ENCODE data around the gene RAB44.
A peak's percentile ranks its signal among the peaks of the same experiment; 100 is the strongest.
"Not testable (repeated sequence)": the region's sequence is repeated elsewhere in the genome, so short reads cannot be mapped to it uniquely, and the experiment has no call there.

The RAB44 gene

DNA sequence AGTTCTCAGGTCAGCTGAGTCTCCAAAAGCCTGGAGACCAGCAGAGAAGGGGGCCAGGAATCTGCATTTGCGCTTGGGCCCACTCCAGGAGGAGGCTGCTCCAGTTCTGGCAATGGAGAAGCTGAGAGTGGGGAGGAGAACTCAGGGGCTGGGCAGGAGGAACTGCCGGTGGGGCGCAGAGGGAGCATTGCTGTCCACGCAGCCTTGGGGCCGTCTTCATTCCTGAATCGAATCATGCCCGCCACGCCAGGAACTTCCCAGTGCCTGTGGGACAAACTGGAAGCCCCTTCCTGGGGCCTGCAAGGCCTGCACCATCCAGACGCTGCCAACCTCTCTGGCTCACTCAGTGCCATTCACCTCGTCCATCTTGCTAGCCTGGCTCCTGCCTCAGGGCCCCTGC lies 16.9 kb downstream of the RAB44 start:
- DNase-seq, result no peak

DNA sequence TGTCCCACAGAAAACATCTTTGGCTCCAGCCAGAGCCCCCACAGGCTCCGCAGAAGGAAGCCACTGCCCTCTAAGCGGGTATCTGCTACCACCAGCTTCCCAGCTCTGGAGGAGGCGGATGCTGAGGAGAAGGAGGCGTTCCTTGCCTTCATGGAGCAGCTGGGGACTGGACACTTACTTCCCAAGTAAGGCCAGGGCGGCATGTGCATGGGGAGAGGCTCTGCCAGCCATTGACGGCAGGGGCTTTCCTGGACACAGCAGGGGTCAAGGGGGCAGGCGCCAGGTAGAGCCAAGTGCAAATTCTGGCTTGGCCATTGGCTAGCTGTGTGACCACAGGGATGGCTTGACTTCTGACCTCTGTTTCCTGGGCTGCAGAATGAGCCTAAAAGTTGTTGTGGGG lies 17.8 kb downstream of the RAB44 start:
- no peak for DNase-seq

DNA sequence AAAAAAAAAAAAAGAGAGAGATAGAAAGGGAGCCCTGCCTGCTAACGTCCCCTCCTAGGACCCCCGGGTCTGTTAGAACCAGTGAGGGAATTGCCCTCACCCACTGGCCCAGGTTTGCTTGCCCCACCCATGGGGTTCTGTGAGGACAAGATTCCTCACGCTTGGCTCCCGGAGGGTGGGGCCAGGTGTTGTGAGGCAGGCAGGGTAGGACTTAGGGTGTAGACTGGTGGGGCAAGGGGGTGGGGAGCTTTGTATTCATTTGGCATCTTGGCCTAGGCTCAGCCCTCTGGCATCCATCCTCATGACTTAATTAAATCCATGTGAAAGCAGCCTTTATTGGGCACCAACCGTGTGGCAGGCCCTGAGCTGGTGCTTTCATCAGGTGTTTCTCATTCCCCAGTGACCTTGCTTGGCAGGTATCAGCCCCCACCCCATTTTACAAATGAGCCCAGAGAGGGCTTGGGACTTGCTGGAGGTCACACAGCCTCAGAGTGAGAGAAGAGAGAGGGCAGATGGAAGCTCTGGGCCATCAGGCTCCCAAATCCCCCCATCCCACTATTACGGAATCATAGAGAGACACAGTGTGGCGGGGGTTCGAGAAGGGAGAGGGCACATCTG lies 19.0 kb downstream of the RAB44 start:
- no peak for DNase-seq

DNA sequence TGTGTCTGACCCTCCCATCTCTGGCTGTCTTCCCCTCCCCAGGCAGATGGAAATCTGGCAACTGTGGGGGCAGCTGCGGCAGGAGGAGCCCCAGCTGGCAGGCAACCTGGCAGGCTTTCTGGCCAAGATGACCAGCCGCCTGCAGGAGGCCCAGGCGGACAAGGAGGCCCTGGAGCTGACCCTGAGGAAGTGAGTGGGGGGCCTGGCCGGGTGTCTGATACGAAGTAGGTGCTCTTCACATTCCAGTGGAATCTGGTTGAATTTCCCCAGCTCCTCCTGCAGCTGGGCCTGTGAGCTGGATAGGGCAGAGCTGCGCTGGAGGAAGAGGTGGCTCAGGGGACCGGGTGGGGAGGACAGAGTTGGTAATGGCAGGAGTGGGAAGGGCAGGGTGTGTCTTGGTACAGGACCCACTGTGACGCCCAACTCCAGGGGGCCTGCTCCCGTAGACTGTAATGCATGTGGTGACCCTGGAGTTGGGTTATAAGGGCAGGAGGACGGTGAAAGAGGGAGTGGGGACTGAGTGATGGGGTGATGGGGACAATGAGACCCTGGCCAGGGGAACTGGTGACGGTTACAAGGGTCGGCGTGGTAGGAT lies 19.7 kb downstream of the RAB44 start:
- no peak for DNase-seq

DNA sequence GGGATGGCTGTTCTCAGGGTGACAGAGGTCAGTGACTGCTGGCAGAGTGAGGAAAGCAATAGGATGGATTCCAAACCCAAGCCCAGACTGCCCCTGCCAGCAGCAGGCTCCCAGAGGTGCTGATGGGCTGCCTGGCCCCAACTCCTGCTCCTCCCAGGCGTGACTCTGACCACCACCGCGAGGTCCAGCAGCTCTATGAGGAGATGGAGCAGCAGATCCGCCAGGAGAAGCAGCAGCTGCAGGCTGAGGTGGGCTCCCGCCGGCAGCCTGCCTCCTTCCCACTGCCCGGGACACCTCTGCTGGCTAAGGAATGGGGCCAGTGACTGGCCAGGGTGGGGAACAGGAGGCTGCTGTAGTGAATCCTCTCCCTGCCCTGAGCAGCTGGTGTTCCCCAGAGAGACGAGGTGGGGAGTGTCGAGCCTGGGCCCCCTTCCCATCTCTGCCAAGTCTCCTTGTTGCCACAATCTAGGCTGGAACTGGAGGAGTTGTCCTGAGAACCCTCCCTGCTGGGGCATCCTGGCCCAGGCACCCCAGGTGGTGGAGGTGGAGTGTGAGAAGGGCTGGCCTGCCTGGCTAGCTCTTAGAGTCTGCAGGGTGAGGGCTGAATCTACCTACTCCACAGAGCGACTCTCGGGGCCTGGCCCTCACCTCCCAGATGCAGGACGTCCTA lies 20.4 kb downstream of the RAB44 start:
- DNase-seq, result no peak

DNA sequence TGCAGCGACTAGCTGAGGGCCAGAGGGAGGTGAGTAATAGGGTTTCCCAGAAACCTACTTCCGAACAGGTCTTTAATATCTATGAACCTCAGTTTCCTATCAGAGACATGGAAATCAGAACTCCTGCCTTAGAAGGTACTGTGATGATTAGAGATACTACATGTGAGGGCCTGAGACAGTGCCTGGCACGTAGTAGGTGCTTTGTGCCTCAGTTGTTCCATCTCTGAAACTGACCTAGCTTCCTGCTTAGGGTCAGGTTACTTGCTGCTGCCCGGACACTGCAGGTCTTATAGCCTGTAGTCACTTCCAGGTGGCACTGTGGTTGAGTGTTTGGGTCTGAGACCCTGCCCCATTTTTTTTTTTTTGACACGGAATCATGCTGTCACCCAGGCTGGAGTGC lies 20.9 kb downstream of the RAB44 start:
- no peak for DNase-seq

DNA sequence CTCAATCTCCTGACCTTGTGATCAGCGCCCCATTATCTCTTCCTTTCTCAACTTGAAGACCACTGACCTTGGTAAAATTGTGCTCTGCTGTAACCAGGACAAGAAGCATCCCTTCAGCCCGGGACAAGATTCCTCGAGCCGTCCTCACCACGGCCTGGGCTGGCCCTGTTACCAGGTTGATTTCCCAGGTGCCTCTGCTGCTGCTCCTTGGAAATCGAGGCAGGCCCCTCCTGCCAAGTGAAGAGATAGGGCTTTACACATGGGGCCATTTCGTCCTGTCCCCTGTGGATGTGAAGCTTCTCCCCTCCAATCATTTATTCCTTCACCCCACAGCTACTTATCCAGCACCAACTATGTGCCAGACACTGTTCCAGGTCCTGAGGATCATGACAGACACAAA lies 21.5 kb downstream of the RAB44 start:
- DNase-seq, result no peak

DNA sequence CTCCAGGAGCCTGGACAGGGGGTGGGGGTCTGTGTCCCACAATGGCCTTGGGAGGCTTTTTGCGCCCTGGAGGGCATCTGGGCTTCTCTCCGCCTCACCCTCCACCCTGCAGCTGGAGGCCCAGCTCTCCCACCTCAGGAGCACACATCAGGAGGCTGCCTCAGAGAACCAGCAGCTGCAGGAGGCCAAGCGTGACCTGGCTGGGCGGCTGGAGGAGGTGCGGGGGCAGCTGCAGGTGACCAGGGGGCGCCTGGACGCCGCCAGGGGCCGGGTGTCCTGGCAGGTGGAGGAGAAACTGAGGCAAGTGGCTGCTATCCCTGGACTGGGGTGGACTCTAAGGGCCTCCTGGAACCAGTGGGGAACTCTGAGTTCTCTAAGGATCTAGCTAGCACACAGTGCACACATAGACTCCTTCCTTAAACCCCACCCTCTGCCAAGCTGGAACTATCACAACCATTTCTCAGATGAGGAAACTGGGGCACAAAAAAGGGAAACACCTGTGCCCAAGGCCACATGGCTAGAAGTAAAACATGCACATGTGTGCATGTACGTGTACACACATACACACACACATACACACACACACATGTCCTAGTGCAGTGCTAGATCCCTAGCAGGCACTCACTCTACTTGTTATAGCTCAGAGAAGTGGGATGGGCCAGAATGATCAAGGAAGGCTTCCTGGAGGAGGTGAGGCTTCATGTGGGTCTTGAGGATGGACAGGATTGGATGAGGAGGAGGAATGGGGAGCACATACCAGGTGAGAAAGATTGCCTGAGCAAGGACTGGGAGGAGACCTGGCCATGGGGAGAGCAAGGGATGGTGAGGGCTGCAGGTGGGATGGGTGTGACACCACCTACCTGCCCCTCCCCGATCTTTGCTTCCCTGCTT lies 22.9 kb downstream of the RAB44 start:
- no peak for DNase-seq

DNA sequence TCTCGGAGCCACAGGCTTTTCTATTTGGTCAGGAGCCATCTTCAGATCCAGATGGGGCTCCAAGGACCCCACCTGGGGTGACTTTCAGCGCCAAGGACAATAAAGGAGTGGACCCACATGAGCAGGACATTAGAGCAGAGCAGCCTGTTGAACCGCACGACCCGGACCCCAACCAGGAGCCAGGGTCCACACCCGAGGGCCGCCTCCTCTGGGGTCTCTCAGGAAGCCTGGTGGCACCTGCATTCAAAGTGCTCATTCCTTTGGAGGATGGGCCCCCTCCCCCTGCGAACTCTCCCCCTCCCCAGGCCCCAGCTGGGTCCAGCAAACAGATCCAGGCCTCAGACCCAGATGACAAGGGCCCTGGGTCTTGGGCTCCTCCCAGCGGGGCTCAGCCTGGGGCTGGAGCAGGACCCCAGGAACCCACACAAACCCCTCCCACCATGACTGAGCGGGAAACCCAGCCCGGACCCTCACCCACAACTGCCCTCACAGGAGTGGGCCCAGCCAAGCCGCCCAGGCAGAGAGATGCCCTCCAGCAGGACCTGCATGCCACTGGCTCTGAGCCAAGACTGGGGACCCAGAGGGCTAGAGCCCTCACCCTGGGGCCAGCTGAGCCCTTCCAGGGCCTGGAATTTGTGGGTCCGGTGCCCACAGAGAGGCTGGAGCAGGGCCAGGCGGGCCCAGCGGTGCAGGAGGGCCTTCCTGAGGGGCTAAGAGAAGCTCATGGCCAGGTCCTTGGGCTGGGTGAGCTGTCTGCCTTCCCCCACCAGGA lies 23.9 kb downstream of the RAB44 start:
- no peak for DNase-seq

DNA sequence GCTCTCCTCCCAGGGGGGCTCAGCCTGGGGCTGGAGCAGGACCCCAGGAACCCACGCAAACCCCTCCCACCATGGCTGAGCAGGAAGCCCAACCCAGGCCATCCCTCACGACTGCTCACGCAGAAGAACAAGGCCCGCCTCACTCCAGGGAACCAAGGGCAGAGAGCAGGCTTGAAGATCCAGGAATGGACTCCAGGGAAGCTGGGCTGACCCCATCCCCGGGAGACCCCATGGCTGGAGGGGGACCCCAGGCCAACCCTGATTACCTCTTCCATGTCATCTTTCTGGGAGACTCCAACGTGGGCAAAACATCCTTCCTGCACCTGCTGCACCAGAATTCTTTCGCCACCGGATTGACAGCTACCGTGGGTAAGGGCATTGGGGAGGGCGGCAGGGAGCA lies 24.7 kb downstream of the RAB44 start:
- no peak for DNase-seq

DNA sequence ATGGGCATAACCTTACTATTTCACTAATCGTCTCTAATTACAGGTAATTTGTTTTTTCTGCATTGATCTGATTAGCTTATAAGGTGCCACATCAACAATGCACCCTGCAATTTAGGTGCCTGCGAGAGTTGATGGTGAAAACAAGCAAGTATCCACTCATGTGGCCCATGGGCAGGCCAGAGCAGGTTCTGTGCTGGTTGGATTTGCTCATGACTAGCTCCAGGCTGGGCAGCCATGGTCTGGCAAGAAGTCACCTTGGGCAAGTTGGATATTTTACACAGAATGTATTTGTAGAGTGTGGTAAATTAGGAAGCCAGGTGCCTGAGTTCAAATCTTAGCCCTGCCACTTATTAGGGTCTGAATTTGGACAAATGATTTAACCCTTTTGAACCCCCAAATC lies 25.3 kb downstream of the RAB44 start:
- no peak for DNase-seq

DNA sequence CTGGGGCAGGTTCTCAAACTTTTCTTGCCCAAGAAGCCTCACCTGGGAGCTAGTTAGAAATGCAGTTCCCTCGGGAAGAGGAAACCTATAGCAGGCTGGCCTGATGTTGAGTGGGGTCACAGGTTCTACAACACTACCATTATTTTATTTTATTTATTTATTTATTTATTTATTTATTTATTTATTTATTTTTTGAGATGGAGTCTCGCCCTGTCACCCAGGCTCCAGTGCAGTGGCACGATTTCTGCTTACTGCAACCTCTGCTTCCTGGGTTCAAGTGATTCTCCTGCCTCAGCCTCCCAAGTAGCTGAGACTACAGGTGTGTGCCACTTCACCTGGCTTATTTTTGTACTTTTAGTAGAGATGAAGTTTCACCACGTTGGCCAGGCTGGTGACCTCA lies 26.4 kb downstream of the RAB44 start:
- DNase-seq, result not testable (repeated sequence)

DNA sequence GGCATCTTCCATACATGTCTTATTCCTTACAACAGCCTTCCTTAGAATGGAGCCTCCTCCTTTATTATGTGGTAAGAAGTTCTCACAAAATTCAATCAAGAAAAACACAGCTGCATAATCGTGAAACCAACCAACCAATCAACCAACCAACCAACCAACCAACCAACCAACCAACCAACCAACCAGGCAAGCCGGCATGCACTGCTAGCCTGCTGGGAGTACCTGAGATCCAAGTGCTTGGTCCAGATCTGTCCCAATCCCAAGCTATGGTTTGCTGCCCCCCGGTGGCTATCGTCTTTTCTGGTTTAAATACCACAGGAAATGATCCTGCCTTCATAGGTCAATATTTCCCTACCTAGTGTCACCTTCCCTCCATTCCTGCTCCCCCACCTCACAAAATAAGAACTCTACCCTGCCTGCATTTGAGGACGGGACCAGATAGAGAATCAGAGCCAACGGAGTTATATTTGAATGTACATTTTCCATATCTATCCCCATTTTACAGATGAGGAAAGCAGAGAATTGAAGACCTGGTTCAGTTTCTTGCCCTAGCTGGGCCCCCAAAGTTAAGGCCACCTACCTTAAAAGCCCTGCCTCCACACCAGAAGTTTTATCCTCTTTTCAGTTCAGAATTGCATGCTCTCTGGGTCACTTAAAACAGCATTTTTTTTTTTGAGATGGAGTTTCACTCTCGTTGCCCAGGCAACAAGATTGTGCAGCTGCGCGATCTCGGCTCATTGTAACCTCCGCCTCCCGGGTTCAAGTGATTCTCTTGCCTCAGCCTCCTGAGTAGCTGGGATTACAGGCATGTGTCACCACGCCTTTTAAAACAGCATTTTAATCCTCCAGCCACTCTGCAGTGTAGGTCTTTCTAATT lies 27.1 kb downstream of the RAB44 start:
- peak; percentile 48 for DNase-seq

DNA sequence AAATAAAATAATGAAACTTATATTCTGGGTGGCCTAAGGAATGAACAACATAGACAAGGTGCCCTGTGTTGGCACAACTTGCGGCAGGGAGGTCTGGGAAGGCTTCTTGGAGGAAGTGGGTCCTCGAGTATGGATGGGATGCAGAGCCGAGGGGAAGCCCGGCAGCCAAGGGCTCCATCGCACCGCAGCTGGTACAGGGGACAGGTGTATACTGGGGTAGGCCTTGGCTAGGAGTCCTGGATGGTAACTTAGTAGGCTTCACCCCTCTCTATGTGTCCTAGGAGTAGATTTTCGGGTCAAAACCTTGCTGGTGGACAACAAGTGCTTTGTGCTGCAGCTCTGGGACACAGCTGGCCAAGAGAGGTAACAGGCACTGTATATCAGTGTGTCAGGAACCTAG lies 28.0 kb downstream of the RAB44 start:
- DNase-seq, result no peak

DNA sequence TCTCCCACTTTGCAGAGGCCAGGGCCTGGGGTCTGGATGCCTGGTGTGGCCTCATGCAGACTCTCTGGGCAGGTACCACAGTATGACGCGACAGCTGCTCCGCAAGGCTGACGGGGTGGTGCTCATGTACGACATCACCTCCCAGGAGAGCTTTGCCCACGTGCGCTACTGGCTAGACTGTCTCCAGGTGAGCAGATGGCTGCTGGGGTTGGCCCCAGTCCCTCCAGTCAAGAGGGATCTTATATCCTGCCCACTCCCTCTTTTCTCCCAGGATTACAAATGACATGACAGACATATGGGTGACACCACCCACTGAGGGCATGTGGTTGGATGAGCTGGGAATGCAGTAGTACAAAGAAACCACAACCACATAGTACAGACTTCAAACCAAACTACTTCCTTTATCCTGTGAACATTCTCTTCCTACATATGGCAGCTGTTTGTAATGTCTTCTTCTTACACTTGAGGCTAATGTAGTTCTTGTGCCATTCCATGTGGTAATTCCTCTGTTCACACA lies 29.9 kb downstream of the RAB44 start:
- peak; percentile 20 for DNase-seq

DNA sequence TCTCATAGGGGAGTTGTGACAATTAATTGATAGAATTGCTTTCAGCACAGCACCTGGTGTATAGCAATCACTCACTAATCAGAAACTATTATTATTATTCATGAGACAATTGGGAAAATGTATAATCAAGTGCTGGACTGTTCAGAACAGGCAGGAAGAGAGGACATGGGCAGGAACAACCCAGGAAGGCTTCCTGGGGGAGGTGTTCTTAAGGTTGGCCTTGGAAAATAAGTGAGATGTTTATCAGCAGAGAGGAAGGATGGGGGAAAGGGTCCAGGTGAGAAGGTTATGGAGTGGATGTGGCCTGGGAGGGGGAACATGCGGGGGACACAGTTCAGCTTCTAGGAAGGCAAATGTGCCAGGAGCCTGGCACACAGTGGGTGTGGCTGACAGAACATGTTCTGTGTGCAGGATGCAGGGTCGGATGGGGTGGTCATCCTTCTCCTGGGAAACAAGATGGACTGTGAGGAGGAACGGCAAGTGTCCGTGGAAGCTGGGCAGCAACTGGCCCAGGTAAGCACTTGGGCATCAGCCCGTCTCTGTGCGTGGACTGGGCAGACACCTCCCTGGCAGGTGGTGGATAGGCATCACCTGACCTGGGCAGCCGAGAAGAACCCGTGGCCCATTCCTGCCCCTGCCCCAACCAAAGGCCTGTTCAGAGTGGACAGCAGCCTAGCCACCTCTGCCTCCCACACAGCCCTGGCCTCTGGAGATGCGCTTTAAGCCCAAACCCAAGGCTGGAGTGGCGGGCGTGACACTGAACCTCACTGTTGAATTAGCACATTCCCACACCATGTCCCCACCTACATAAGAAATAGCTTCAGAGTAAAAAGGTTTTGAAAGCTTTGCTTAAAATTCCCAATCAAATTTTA lies 30.9 kb downstream of the RAB44 start:
- no peak for DNase-seq

DNA sequence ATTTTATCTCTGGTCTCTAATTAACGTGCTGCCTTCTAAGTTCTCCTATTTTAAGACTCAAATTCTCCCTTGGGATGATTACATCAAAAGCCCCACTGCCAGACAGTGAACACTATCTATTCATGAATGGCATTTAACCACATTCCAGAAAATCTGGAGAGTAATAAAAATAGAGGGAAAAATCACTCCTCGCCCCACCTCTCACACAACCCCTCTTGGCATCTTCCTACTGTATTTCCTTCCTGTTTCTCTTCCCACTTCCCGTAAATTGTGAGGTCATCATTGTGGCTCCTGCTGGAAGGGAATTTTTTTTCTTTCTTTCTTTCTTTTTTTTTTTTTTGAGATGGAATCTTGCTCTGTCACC lies 31.5 kb downstream of the RAB44 start:
- no peak for DNase-seq

DNA sequence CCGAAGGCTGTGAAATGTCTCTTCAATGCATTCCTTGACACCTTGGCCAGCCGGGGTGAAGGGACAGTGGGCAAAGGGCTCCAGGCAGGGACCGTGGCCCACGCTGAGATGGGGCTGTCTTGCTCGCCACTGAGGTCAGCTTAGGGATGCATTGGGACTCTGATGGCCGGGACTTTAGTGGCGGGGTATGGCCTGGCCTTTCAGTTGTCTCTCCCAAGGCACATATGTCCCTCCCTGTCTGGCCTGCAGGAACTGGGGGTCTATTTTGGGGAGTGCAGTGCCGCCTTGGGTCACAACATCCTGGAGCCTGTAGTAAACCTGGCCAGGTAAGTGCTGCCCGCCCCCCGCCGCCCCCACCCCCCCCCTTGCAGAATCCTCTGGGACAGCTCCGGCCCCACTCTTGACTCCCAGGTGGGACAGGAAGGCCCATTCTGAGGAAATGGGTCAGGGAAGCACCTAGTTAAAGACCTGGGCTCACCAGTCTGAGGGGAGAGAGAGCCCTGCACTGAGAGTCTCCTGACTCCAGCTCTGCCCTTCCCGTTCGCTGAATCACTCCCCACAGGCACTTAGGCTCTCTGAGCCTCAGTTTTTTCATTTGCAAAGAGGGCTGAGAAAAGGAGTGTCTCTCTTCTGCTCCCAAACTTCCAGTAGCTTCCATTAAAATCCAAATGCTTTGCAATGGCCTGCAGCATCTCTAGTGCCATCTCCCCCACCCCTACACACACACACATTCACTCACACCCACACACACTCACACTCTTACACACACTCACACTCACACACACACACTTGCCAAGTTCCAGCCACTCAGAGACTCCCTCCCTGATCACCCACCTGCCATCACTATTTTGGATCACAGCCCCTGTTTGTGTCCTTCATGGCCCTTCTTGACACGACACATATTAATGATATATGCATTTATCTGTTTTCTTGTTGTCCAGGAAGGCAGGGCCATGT lies 33.1 kb downstream of the RAB44 start:
- DNase-seq, result no peak

DNA sequence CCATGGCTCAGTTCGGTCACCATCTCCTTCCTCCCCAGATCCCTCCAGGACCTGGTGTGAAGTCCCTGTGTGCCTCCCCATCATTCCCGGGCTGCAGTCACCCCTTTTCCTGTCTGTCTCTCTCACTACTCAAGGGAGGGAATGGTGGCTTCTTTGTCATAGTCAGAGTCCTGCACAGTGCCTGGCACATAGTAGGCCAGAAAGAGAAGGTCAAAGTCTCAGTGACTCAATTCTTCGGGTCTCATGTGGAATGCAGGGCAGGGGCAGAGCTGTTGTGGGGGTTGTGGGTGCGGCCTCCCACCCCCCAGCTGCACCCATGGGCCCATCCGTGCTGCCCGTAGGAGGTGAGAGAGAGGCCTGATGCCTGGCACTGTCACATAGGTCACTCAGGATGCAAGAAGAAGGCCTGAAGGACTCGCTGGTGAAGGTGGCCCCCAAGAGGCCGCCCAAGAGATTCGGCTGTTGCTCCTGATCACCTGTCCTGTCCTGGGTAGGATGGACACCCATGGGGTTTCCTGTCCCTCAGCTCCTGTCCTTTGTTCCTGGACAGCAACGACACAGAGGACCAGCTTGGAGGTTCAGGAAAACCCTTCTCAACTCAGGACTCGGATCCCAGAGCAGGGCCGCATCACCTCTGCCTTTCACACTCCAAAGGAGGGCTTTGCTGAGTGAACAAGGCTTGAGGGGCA lies 34.1 kb downstream of the RAB44 start:
- DNase-seq, result no peak

Measured in CD4-positive, alpha-beta T cell treated with Interleukin-17A for 1 hour (primary cell).